AG09309 (cell line): ENCODE data around the gene GPBP1.

ENCODE experiments used
- DNase-seq: peaks from one replicate; pipeline ENCODE4 v3.0.0-alpha.2; 2010; ENCODE audit warnings: low read depth
- H3K4me3 ChIP-seq: 2 replicates; pipeline ENCODE4 v1.5.1; 2011; ENCODE audit warnings: mild to moderate bottlenecking, low read depth, low read length, moderate library complexity; ENCODE audit not compliant: control insufficient read depth
- CTCF ChIP-seq: IDR thresholded peaks from 2 replicates; pipeline ENCODE4 v1.5.1; 2011; ENCODE audit warnings: mild to moderate bottlenecking, low read depth, low read length, inconsistent platforms; ENCODE audit not compliant: insufficient read depth, control insufficient read depth; ENCODE audit errors: missing control alignments

Gene GPBP1

GRCh38 chr5:57221049-57221568 is 47.2 kb downstream of the GPBP1 start:
- DNase-seq, result peak; percentile 14
- H3K4me3 ChIP-seq, result no peak overlapping the region
- peak; percentile 63 for TF ChIP-seq CTCF

- no peak for DNase-seq
- no peak overlapping the region for H3K4me3 ChIP-seq
- TF ChIP-seq CTCF, result no peak
These were observed 51.7 kb downstream of the GPBP1 start for GRCh38 chr5:57225553-57225952.

GRCh38 chr5:57229313-57229712 is 55.5 kb downstream of the GPBP1 start:
- no peak for DNase-seq
- no peak for TF ChIP-seq CTCF
- H3K4me3 ChIP-seq, result no peak overlapping the region

GRCh38 chr5:57231607-57232006 is 57.7 kb downstream of the GPBP1 start:
- no peak for TF ChIP-seq CTCF
- DNase-seq, result no peak
- H3K4me3 ChIP-seq, result no peak overlapping the region

GRCh38 chr5:57232293-57233033 is 58.6 kb downstream of the GPBP1 start:
- no peak for DNase-seq
- no peak for TF ChIP-seq CTCF
- H3K4me3 ChIP-seq, result no peak overlapping the region

GRCh38 chr5:57243286-57244137 is 69.7 kb downstream of the GPBP1 start:
- H3K4me3 ChIP-seq, result no peak overlapping the region
- no peak for TF ChIP-seq CTCF
- DNase-seq, result no peak
